Measurements from ENCODE around the gene RSPH6A.

RSPH6A gene

DNA sequence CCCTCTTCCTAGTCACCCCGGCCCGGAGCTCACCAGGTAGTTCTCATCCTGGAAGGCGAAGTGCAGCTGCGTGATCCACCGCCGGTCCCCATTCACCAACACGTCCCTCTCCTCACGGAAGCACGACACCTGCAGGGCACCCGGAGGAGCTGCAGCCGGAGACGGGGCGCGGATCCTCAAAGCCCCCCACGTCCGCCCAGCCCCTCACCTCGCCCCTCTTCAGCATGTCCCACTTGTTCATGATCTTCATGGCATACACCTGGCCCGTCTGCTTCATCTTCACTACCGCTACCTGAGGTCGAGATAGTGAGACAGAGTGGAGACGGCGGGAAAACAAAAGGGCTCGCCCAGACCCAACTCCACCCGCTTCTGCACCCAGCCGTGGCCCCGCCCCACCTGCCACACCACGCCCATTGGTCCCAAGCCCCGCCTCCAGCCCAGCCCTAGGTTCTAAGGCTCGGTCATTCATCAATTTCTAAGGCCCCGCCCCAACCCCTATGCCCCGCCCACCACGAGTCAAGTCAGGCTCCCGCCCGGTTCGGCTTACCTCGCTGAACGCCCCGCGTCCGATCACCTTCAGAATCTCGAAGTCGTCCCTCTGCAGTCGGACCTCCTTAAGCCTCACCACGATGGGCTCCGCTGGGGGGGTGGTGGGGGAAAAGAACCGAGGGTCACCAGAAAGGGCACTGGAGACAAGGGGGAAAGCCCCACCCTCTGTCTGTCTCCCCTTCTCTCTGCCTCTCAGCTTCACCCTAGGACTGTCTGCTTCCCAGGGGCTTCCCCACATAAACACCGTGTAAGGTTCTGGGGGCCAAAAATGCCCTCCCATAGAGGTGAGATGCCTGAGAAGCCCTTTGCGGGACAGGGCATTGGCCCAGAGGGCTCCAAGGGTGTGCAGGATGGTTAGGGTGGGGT lies 35.6 kb downstream of the RSPH6A start:
- peak; percentile 94 for DNase-seq

DNA sequence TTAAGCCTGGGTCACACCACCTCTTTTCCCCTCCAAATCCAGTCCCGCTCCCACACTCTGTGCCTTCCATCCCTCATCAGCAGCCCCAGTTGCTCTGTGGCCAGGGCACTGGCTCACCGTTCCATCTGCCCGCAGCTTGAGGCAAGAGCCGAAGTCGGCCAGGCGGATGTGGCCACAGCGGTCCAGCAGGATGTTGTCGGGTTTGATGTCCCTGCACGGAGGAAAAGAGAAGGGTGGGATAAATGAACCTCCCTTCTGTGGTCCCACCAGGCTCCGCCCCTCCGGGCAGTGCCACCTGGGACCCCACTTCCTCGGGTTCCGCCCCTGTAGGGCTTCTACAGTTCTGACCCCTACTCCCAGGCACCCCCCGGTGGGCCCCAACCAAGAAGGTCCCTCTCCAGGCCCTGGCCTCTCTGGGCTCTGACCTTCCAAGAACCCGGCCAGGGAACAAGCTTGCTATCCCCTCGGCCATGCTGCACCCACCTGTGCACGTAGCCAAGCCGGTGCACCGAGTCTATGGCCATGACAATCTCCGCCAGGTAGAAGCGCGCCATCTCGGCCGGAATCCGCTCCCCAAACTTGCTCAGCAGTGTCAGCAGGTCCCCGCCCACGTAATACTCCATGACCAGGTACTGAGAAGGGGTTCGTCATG lies 37.0 kb downstream of the RSPH6A start:
- no peak for DNase-seq

DNA sequence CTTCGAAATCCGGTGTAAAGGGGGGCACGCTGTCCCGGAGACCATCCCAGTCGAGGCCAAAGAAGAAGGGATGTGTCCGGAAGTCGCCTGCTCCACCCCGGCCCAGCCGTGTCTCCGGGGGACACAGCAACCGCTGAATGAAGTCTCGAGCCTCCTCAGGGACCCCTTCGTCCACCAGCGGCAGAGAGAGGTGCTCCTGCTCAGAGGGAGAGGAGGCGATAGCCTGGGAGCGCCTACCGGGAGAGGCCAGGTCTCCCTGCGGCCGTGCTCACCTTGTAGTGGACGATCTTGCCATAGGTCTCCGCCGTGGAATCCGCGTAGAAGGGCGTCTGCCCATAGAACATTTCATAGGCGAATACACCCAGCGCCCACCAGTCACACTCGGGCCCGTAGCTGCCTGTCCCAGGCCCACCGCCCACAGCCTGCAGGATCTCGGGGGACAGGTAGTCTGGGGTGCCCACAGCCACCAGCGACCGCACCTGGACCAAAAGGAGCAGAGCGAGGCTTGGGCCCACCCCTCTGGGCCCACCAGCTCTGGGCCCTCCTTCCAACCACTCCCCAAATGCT lies 37.6 kb downstream of the RSPH6A start:
- no peak for DNase-seq

DNA sequence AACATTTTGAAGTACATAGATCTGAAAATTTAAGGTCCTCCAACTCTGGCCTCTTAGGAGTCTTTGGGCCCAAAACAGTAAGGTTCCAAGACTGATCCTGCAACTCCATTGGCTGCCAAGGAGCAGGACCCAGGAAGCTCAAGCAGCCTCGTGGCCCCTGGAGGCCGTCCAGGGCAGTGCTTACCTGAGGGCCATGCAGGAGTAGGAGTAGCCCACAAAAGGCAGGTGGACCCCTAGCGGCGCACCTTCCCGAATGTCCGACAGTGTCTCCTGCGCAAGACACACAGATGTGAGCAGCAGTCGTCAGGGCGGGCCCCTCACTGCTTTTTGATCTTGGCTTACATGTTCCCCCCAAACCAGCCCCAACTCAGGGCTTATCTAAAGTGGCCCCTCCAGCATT lies 40.3 kb downstream of the RSPH6A start:
- no peak for DNase-seq

DNA sequence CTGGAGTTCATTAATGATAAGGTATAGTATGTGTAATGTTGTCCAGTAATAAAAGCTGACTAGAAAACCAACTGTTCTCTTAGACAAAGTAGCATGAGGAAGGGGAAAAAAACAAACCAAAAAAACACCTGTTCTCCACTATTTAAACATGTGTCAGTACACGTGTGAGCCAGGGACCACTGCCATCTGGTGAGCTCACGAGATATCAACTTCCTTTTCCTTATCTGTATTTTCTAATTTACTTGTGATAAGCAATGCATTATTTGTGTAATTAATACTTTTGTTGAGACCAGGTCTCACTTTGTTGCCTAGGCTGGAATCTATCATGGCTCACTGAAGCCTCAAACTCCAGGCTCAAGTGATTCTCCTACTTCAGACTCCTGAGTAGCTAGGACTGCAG lies 41.7 kb downstream of the RSPH6A start:
- no peak for DNase-seq

DNA sequence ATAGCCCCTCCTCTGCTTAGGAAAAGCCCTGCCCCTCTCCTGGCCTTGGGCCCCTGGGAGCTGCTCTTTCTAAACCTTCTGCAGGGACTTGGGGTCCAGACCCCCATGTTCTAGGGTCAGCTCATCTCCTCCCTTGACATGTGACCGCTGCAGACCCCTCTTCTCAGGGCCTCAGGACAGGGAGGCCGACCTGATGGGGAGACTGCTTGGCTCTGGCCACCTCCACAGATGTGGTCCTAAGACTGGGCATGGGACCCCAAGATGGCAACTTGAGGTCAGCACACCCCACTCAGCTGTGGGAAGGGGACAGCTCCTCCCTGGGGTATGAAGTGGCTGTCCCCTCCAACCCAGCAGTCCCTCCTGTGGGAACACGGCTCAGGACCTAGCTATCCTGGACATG lies 42.2 kb downstream of the RSPH6A start:
- DNase-seq = no peak

DNA sequence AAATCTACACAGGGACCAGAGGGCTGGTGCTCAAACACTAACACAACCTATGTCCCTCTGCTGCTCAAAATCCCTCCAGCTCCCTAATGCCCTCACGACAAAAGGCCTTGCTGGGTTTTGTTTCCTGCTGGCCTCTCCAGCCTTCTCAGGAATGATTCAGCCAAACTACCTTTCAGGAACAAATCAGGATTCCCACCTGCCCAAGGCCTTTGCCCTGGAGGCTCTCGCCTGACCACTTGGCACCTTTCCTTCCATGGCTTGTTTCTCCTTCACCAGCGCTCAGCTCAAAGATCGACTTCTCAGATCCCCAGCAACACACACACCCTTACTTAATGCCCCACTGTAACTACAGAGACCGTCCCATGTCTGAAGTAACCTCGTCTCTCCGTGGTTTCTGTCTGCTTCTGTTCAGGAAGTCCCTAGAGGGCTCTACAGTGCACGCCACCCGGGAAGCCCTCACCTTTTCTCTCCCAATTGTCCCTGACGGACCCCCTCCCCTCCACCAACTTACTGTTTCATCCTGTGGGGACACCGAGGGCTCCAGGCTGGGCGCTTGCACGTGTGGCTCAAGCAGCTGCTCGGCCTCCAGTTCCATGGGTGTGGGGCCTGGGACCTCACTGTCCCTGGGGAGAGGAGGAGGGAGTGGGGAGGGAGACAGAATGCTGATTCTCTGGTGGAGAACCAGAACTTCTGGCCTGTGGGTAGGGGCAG lies 42.8 kb downstream of the RSPH6A start:
- no peak for DNase-seq

DNA sequence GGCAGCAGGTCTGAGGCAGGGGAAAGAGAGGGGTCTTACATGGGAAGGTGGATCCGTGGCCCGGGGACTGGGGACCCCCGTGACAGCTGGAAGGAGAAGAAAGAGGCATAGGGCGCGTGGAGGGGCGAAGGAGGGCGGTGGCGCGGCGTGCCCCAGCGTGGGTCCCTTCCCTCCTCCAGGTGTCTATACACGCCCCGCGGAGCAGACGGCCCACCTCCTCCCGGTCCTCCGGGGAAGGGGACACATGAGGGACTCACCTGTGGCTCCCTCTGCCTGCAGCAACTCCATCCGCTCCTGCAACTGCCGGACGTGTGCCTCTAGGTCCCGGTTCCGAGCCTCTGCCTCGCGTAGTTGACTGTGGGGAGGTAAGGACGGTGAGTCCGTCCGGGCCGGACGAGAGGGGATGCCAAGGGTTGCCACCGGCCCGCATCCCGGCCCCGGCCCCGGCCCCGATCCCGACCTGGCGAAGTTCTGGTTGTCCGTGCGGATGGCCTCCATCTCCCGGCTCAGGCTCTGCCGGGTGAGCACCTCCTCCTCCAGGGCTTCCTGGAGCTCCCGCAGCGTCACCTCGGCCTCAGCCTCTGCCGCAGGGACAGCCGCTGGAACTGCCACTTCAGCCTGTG lies 43.7 kb downstream of the RSPH6A start:
- no peak for DNase-seq

DNA sequence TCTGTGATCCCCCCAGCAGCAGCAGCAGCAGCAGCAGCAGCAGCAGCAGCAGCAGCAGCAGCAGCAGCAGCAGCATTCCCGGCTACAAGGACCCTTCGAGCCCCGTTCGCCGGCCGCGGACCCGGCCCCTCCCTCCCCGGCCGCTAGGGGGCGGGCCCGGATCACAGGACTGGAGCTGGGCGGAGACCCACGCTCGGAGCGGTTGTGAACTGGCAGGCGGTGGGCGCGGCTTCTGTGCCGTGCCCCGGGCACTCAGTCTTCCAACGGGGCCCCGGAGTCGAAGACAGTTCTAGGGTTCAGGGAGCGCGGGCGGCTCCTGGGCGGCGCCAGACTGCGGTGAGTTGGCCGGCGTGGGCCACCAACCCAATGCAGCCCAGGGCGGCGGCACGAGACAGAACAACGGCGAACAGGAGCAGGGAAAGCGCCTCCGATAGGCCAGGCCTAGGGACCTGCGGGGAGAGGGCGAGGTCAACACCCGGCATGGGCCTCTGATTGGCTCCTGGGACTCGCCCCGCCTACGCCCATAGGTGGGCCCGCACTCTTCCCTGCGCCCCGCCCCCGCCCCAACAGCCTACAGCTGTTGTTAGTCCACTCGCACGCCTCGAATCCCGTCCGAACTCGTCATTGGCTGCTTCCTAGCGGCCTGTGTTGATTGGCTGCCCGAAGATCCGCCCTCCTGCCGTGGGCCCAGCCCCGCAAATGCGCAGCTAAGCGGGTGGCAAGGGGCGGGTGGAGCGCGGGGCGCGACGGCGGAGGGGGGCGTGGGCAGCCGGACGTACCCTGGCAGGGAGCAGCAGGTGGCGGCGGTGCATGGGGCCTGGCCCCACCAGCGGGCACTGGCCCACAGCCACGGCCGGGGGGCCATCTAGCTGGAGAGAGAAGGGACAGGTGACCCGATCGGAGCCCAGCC lies 44.7 kb downstream of the RSPH6A start:
- DNase-seq = peak; percentile 92

DNA sequence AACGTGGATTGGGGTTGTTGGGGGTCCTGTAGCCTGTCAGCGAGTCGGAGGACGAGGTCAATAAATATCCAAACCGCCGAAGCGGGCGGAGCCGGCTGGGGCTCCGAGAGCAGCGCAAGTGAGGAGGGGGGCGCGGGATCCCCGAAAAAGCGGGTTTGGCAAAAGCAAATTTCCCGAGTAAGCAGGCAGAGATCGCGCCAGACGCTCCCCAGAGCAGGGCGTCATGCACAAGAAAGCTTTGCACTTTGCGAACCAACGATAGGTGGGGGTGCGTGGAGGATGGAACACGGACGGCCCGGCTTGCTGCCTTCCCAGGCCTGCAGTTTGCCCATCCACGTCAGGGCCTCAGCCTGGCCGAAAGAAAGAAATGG lies 45.3 kb downstream of the RSPH6A start:
- DNase-seq = no peak

DNA sequence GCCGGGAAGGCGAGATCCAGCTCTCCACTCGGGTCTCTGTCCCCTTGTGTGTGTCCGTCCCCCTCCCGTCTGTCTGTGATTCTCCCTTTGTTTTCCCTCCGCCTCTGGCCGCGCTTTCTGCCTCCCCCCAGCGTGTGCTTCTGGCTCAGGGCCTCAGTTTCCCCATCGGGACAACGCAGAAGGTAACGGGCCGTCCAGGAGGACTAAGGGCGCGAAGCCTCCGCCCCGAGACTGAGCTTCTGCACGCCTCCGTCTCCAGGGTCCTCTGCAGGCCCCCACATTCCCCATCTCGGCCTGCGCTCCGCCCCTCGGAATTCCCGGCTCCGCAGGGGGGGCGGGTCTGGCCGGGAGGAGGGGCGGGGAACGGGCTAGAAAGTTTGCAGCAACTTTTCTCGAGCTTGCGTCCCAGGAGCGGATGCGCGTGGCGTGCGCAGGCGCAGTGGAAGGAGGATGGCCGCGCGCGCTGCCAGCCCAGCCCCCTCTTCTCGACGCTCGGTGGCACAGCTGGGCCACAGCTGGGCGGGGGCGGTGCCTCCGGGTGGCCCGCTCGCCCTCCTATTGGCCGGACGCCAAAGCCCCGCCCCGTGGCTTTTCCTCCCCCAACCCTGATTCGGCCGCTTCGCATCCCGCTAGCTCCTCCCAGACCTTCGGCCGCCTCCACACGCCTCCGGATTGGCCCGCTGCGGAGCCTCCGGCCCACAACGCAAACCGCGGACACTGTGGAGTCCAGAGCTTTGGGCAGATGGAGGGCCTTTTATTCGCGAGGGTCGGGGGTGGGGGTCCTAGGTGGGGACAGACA lies 45.9 kb downstream of the RSPH6A start, which contains the start of gene SIX5:
SIX5 (minus strand) TSS at position 269 of the 799 bp plus-strand sequence. CDS start 408 bp downstream, outside the sequence.
- peak; percentile 97 for DNase-seq

DNA sequence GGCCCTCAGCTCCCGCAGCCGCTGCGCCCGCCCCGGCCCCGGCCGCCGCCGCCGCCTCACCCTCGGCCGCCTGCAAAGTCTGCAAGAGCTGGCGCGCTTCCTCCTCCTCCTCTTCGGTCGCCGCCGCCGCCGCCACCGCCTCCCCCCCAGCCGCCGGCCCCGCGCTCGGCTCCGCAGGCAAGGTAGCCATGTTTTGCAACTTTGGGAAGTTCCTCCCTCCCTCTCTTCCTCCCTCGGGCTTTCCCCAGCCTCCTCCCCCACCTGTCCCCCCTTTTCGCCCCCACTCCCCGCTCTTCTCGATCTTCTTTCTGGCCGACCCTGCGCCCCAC lies 46.5 kb downstream of the RSPH6A start:
- DNase-seq = no peak

DNA sequence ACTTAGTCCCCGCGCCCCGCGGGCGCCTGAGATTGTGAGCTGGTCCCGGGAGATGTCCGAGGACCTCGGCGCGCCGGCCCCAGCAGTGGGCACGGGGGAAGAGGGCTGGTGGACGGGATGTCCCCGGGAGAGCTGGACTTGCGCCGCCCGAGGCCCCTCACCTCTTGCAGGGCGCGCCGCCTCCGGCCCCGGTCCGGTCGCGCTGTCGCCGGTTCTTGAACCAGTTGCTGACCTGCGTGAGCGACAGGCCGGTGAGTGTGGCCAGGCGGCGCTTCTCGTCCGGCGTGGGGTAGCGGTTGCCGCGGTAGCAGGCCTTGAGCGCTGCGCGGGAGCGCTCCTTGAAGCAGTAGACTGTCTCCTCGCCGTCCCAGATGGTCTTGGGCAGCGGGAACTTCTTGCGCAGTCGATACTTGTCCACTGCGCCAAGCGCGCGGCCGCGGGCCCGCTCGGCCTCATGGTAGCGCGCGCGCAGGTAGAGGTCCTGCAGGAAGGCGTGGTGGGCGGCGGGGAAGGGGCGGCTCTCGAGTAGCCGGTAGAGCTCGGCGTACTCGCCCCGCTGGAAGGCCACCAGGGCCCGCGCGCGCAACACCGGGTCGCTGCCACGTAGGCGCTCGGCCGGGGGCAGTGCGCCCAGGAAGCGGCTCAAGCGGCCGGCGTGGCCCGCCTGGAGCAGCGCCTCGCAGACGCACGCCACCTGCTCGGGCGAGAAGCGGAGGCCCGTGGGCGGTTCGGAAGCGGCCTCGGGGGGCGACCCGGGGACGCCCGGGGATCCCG lies 47.0 kb downstream of the RSPH6A start:
- DNase-seq = peak; percentile 62

DNA sequence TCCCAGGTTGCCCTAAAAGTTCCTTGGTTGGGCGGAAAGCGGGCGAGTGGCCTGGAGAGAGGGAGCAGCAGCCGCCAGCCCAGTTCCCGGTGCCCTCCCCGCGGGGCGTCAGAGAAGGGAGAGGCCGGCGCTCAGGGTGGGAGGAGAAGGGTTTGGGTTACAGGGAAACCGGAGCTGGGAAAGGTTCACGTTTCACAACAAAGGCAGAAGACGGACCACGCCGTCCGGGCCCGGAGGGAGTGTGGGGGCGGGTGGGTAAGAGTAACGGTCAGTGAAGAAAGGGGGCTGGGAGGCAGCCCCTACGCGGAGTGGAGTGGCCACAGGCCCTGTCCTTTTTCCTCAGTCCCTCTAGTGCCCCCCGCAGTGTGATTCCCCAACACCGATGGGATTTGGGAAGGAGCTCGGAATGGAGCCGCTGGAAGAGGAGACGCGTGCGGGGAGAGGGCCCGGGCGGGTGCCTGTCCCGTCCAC lies 47.7 kb downstream of the RSPH6A start:
- DNase-seq = no peak

DNA sequence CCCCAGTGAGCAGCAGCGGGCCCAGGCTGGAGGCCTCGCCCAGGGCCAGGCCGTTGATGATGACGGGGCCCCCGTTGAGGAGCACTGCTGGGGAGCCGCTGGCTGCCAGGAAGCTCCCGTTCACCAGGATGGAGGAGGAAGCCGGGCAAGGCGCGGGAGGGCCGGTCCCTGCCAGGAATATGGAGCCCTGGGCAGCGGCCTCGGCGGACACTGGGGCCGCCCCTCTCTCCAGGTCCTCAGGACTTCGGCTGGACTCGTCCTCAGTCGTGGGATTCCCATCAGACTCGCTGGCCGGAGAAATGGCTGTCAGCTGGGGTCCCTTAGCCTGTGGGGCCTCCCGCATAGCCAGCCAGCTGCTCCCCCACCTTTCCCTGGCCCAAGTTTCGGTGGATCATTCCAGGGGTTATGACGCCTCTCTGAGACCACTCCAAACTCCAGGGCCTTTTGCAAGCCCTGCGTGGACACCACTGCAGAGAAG lies 48.2 kb downstream of the RSPH6A start:
- DNase-seq = no peak

DNA sequence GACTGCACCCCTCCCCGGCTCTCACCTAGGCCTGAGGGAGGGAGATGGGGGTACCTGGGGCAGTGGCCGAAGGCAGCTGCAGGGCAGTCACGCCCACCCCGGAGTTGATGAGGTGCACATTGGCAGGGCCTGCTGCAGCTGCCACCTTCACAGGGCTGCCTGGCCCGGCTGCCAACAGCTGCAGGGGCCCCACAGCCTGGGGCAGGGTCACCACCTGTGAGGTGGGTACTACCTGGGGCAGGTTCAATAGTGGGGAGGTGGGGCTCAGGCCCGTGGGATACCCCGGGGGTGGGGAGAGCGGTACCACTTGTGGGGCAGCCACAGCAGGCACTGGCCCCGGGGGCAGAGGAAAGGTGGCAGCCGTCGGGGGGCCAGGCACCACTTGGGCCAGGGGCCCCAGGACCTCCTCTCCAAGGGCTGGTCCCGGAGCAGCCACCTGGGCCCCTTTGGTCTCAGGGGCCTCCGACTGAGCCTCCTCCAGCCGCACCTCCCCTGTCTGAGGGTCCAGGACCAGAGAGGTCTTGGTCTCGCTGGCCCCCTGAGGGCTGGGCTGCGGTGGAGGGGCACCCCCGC lies 48.7 kb downstream of the RSPH6A start:
- DNase-seq = no peak

DNA sequence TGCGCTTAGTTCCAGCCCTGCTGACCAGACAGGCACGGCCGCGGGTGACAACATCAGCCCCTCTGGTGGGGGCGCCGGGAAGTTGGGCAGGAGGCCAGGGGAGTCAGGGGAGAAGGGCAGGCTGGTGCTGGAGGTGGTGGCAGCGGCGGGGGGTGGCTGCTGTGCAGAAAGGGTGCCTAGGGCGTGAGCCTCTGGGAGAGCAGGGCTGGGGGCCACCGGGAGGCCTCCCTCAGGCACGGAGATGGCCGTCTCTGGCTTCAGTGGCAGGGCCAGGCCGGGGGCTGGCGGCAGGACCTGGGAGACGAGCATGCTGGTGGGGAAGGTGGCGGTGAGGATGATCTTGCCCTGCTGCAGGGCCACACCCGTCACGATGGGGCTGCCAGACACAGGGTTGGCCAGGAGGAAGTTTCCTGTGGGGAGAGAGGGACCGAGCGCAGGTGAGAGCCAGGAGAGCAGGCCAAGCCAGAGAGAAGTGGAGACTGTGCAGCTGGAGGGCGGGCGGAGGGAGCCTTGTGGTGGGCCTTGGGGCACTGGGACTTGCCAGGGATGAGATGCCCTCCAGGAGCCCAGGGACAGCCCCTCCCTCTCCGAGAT lies 49.3 kb downstream of the RSPH6A start:
- no peak for DNase-seq

DNA sequence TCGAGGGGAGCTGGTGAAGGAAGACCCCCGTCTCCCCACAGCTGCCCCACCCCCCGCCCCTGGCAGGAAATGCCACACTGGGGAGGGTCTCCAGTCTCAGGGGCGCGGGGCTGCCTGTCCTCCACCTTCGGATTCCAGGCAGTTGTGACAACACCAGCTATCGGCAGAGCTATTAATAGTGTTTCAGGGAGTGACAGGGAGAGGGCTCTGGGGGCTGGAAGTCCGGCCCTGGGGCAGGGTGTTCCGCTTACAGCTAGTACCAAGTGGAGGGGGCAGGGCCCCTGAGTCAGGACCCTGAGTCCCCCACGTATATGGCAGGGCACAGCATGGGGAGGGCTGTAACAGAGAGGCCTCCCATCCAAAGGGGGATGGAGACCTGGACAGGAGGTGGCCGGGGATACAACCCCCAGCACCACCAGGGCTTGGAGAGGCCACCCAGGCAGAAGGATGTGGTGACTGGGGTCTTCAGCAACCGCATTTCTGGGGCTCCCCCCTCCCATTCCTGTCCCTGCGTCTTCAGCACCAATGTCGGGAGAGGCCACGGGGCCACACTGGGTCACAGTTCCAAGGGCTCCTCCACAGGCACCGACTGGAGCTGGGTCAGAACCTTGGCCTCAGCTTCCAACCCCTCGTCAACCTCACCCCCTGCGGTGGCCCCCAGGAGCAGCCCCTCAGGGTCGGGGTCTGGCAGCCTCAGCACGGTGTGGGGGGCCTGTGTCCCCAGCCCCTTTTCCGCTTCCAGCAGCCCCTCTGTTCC lies 50.0 kb downstream of the RSPH6A start:
- DNase-seq = no peak
